Osteocyte (in vitro differentiated cells): ENCODE data around the gene NEMF. TPM values are rescaled to one million over a fixed set of nuclear protein-coding genes. Genes with fewer than 3 reads are reported as not detected.
"Not testable (repeated sequence)": the region's sequence is repeated elsewhere in the genome, so short reads cannot be mapped to it uniquely, and the experiment has no call there.

ENCODE experiments used
- DNase-seq: peaks from one replicate; pipeline ENCODE4 v3.0.0; 2021; ENCODE audit warnings: mixed read lengths; ENCODE audit not compliant: unreplicated experiment; ENCODE audit errors: extremely low spot score
- H3K27ac Mint-ChIP-seq: one replicate; pipeline ENCODE4 v1.8.0; 2021; ENCODE audit warnings: mild to moderate bottlenecking, mixed read lengths; ENCODE audit not compliant: unreplicated experiment
- H3K27me3 Mint-ChIP-seq: one replicate; pipeline ENCODE4 v1.8.0; 2021; ENCODE audit warnings: mixed read lengths; ENCODE audit not compliant: unreplicated experiment
- H3K36me3 Mint-ChIP-seq: one replicate; pipeline ENCODE4 v1.8.0; 2021; ENCODE audit warnings: mixed read lengths; ENCODE audit not compliant: unreplicated experiment
- H3K4me1 Mint-ChIP-seq: one replicate; pipeline ENCODE4 v1.8.0; 2021; ENCODE audit warnings: mixed read lengths; ENCODE audit not compliant: unreplicated experiment
- H3K4me3 Mint-ChIP-seq: one replicate; pipeline ENCODE4 v1.8.0; 2021; ENCODE audit warnings: mild to moderate bottlenecking, moderate library complexity, mixed read lengths; ENCODE audit not compliant: unreplicated experiment
- H3K9me3 Mint-ChIP-seq: one replicate; pipeline ENCODE4 v1.8.0; 2021; ENCODE audit warnings: mixed read lengths; ENCODE audit not compliant: unreplicated experiment
- total RNA-seq: library from RNA; stranded (reverse); gene quantifications from 2 replicates; pipeline ENCODE4 v1.2.1, GENCODE V29; 2021
- TF ChIP-seq, protein P1 (sequence below): fragments of 200-600 bp; sonication (generic); IDR thresholded peaks from 2 replicates; pipeline ENCODE4 v1.5.0; 2021; ENCODE audit warnings: antibody characterized with exemption, mild to moderate bottlenecking, moderate library complexity

The NEMF gene
- total RNA-seq, 1 donor from 2014 or later = 71.3 TPM

GRCh38 chr14:49761839-49762551, 90.6 kb downstream of the NEMF start:
- DNase-seq = no peak
- Mint-ChIP-seq H3K27me3 (peaks cover 7% of the 10 kb centered on the region), H3K9me3 (no peaks in the 10 kb centered on the region), H3K4me3 (no peak overlapping the region), H3K27ac (no peak overlapping the region), H3K36me3 (peaks cover 2% of the 10 kb centered on the region), H3K4me1 (peaks cover 4% of the 10 kb centered on the region)
- TF ChIP-seq, protein P1, sequence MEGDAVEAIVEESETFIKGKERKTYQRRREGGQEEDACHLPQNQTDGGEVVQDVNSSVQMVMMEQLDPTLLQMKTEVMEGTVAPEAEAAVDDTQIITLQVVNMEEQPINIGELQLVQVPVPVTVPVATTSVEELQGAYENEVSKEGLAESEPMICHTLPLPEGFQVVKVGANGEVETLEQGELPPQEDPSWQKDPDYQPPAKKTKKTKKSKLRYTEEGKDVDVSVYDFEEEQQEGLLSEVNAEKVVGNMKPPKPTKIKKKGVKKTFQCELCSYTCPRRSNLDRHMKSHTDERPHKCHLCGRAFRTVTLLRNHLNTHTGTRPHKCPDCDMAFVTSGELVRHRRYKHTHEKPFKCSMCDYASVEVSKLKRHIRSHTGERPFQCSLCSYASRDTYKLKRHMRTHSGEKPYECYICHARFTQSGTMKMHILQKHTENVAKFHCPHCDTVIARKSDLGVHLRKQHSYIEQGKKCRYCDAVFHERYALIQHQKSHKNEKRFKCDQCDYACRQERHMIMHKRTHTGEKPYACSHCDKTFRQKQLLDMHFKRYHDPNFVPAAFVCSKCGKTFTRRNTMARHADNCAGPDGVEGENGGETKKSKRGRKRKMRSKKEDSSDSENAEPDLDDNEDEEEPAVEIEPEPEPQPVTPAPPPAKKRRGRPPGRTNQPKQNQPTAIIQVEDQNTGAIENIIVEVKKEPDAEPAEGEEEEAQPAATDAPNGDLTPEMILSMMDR = no peak

GRCh38 chr14:49755378-49755777, 97.2 kb downstream of the NEMF start:
- DNase-seq = no peak
- no peak overlapping the region for H3K4me3 Mint-ChIP-seq
- H3K27ac Mint-ChIP-seq = no peak overlapping the region
- peaks cover 2% of the 10 kb centered on the region for H3K36me3 Mint-ChIP-seq
- H3K4me1 Mint-ChIP-seq = peaks cover 3% of the 10 kb centered on the region
- TF ChIP-seq, protein P1 = no peak
- peaks cover 7% of the 10 kb centered on the region for H3K27me3 Mint-ChIP-seq
- H3K9me3 Mint-ChIP-seq = no peaks in the 10 kb centered on the region

DNA sequence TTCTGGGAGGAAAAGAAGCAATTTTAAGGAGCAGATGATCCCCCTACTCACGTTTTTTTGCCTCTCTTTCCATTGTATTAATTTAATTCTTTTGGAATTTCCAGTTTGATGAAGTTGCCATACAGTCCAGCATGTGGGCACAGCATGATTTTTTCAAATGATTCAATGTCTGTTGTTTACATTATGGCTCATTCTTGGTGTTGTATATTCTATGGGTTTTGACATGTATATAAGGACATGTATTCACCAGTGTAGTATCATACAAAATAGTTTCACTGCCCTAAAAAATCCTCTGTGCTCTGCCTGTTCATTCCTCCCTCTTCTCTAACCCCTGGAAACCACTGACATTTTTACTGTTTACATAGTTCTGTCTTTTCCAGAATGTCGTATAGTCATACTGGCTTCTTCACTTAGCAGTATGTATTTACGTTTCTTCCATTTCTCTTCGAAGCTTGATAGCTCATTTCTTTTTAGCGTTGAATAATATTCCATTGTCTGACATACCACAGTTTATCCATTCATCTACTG, 98.0 kb downstream of the NEMF start:
- Mint-ChIP-seq H3K27ac (no peak overlapping the region), H3K4me3 (no peak overlapping the region), H3K27me3 (peaks cover 3% of the 10 kb centered on the region), H3K9me3 (no peaks in the 10 kb centered on the region), H3K36me3 (peaks cover 3% of the 10 kb centered on the region), H3K4me1 (peaks cover 3% of the 10 kb centered on the region)
- TF ChIP-seq, protein P1 = no peak
- DNase-seq = no peak

DNA sequence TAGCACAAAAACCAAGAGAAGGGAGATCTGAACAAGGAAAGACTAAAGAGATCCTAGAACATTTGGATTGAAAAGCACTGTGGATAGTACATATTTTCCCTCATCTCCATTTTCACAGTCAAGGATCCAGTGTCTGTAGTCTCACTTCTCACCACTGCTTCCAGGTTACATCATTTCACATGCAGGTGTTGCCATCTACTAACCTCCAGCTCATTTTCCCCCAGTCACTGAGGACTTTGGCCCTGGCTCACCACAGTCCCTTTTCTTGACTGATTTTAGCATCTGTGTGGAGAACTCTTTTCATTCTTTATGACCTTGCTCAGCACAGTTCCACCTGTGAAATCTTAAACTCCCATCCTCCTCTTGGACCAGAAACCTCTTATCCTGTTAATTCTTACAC, 106.1 kb downstream of the NEMF start:
- H3K4me1 Mint-ChIP-seq, H3K9me3 Mint-ChIP-seq, DNase-seq, H3K27me3 Mint-ChIP-seq, H3K27ac Mint-ChIP-seq, H3K4me3 Mint-ChIP-seq: not testable (repeated sequence)
- H3K36me3 Mint-ChIP-seq = peaks cover 42% of the 10 kb centered on the region

- TF ChIP-seq, protein P1 = no peak
- Mint-ChIP-seq H3K9me3 (no peaks in the 10 kb centered on the region), H3K27me3 (no peaks in the 10 kb centered on the region), H3K27ac (no peak overlapping the region), H3K4me1 (no peaks in the 10 kb centered on the region), H3K4me3 (no peak overlapping the region), H3K36me3 (peaks cover 40% of the 10 kb centered on the region)
- no peak for DNase-seq
Measured at GRCh38 chr14:49745191-49745590, 107.4 kb downstream of the NEMF start.

DNA sequence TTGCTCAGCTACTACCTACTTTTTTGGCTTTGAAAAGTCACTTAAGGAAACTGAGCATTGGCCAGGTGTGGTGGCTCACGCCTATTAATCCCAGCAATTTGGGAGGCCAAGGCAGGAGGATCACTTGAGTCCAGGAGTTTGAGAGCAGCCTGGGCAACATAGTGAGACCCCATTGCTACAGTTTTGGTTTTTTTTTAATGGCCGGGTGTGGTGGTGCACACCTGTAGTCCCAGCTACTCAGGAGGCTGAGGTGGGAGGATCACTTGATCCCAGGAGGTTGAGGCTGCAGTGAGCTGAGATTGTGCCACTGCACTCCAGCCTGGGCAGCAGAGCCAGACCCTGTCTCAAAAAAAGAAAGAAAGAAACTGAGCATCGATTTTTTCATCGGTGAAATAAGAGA, 116.9 kb downstream of the NEMF start:
- H3K4me1 Mint-ChIP-seq, H3K9me3 Mint-ChIP-seq, H3K27me3 Mint-ChIP-seq, H3K4me3 Mint-ChIP-seq, H3K27ac Mint-ChIP-seq, DNase-seq: not testable (repeated sequence)
- peaks cover 16% of the 10 kb centered on the region for H3K36me3 Mint-ChIP-seq
